H1 (cell line): Measurements from ENCODE around the gene ARID1B. TPM values are rescaled to one million over a fixed set of nuclear protein-coding genes. Genes with fewer than 3 reads are reported as not detected.

Experiments
- CTBP2 ChIP-seq: IDR thresholded peaks from 2 replicates; pipeline ENCODE4 v1.7.0; 2011; ENCODE audit warnings: borderline replicate concordance, mild to moderate bottlenecking, moderate library complexity, mixed read lengths, low read length; ENCODE audit not compliant: insufficient read depth, insufficient read length
- E2F6 ChIP-seq: IDR thresholded peaks from 2 replicates; pipeline ENCODE4 v1.6.1; 2012; ENCODE audit warnings: inconsistent platforms
- KDM4A ChIP-seq: IDR thresholded peaks from one replicate; pipeline ENCODE4 v1.7.1; 2012; ENCODE audit warnings: low read depth, mild to moderate bottlenecking, moderate library complexity, low read length, inconsistent platforms; ENCODE audit not compliant: severe bottlenecking
- SAP30 ChIP-seq: fragments of 300-600 bp; sonication (generic); IDR thresholded peaks from 2 replicates; pipeline ENCODE4 v1.7.1; 2012; ENCODE audit warnings: low read length, moderate library complexity, mild to moderate bottlenecking, inconsistent platforms; ENCODE audit not compliant: insufficient read depth, insufficient replicate concordance
- SUZ12 ChIP-seq: fragments of 200-600 bp; sonication (generic); IDR thresholded peaks from 2 replicates; pipeline ENCODE4 v1.6.1; 2012; ENCODE audit warnings: mild to moderate bottlenecking, inconsistent platforms, low read length, moderate library complexity, mixed read lengths
- polyA plus RNA-seq, 7 experiments: library from polyadenylated mRNA; depleted of rRNA in 3 of 7; stranded (reverse) in 5 of 7; unstranded in 2 of 7; fragments of >200 nt in 5 of 7; fragments of 200-250 nt in 2 of 7; gene quantifications; 1 replicate in 5 of 7; 2 replicates in 1 of 7; 4 replicates in 1 of 7; pipeline versions ENCODE4 v1.2.1 to v1.2.3, GENCODE V29; 2011 to 2013; ENCODE audit warnings: missing spikeins in 2 of 7, mixed read lengths in 2 of 7
- total RNA-seq: library from RNA; stranded (reverse); fragmentation: NEBNext Ultra II Directional; extraction: Animal tissue kit (Norgen Biotek cat#: 25700); gene quantifications from 2 replicates; pipeline ENCODE4 v1.2.1, GENCODE V29; 2021

ARID1B gene
- total and polyA plus RNA-seq, 2 of the 8 experiments (the other 6 are each of a cell fraction or from before 2014, with no cell fraction given) = 24.3 to 70.3 TPM

- TF ChIP-seq CTBP2 (no peak), SUZ12 (no peak), SAP30 (no peak), KDM4A (no peak), E2F6 (no peak)
Observed at GRCh38 chr6:156885562-156885961, 108.4 kb downstream of the ARID1B start (continued).
